Tibial nerve (tissue), 4 donors: ENCODE measurements around the gene LLGL2.

Experiments used
- EP300 ChIP-seq, 2 donors: sonication (generic); formaldehyde crosslinking; IDR thresholded peaks; one replicate each; pipeline ENCODE4 v1.6.1; 2017; ENCODE audit warnings: antibody characterized with exemption in 2 of 2, mild to moderate bottlenecking in 1 of 2
- POLR2A ChIP-seq, 2 donors: fragments of 450-650 bp; IDR thresholded peaks; one replicate each; pipeline ENCODE4 v1.6.1; 2017; ENCODE audit warnings: antibody characterized with exemption in 2 of 2, mild to moderate bottlenecking in 2 of 2, moderate library complexity in 2 of 2
- TF ChIP-seq, protein P1 (sequence below), 5 experiments: fragments of 200-600 bp in 3 of 5; fragments of 450-650 bp in 2 of 5; sonication (generic) in 3 of 5; IDR thresholded peaks; one replicate each; pipeline ENCODE4 v1.5.1; 2016 to 2019; ENCODE audit warnings: antibody characterized with exemption in 5 of 5, mild to moderate bottlenecking in 3 of 5, moderate library complexity in 2 of 5

DNA sequence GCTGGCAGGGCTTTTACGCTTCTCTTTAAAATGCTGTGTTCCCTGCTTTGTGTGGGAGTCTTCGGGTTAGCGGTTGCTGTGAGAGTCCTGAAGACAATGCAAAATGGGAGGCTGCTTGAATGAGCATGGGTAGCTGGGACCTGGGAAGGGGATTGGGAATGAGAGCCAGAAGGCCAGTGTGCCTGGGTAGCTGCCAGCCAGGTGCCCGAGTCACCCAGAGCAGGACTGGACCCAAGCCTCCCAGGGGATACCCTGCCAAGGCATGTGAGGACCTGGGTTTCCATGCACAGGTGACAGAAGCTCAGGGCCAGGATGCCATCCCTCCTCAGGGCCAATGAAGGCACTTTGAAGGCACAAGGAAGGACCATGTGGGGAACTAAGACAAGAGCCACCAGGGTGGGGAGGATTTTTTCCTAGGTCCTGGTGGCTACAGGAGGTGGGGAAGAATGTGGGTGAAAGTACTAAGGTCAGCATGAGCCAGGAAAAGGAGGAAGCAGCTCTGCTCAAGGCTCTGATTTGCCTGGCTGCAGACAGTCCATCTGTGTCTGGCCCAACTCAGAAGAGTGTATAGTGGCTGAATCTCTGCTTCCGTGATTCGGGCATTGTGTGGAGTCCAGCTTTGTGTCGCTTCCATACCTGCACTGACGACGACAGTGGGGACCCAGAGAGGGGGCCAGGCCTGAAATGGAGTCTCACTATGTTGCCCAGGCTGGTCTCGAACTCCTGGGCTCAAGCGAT, 48.6 kb upstream of the LLGL2 start:
- TF ChIP-seq, protein P1, sequence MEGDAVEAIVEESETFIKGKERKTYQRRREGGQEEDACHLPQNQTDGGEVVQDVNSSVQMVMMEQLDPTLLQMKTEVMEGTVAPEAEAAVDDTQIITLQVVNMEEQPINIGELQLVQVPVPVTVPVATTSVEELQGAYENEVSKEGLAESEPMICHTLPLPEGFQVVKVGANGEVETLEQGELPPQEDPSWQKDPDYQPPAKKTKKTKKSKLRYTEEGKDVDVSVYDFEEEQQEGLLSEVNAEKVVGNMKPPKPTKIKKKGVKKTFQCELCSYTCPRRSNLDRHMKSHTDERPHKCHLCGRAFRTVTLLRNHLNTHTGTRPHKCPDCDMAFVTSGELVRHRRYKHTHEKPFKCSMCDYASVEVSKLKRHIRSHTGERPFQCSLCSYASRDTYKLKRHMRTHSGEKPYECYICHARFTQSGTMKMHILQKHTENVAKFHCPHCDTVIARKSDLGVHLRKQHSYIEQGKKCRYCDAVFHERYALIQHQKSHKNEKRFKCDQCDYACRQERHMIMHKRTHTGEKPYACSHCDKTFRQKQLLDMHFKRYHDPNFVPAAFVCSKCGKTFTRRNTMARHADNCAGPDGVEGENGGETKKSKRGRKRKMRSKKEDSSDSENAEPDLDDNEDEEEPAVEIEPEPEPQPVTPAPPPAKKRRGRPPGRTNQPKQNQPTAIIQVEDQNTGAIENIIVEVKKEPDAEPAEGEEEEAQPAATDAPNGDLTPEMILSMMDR (IDR thresholded peaks at IDR 0.05): no peak
- TF ChIP-seq EP300 (IDR thresholded peaks at IDR 0.05): no peak
- no peak for TF ChIP-seq POLR2A (IDR thresholded peaks at IDR 0.05)
